Germinal center (tissue), 1 donor: ENCODE measurements around the gene TOR1AIP1.

Experiments
- DNase-seq: peaks from one replicate; pipeline ENCODE4 v3.0.0; 2012; ENCODE audit warnings: mixed read lengths, low spot score

The TOR1AIP1 gene

GRCh38 chr1:179881642-179882252, 338 bp upstream of the TOR1AIP1 start:
- DNase-seq, result no peak

DNA sequence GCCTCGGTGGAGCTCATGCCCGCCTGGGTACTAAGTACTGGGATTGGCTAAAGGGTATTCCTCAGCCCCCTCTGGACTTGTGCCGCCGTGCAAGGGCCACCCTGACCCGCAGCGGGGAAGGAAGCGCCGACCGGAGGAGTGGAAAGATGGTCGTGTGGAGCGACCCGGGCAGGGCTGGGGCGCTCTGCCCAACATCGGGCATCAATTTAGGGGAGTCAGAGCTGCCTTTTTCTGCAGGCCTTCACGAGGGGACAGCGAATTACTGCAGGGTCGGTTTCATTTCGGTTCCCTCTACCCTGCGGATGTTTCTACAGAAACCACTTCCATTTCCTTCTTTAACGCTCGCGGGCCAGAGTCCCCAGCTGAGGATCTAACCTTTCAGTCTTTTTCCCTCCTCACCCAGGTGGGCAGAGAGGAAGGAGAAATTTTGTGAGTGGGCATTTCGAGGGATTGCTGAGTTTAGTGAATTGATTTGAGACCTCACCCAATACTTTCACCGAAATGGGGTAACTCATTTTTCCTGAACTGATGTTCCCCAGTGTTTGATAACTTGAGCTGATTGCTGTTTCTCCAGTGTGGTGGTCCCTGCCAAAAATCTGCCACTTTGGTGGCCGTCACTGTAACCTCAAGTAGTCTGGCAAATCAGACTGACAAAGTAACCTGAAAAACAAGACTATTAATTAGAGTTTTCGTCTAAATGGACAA, 1.1 kb downstream of the TOR1AIP1 start:
- peak; percentile 30 for DNase-seq

- no peak for DNase-seq
Observed at GRCh38 chr1:179883745-179884138, 1.7 kb downstream of the TOR1AIP1 start.

DNA sequence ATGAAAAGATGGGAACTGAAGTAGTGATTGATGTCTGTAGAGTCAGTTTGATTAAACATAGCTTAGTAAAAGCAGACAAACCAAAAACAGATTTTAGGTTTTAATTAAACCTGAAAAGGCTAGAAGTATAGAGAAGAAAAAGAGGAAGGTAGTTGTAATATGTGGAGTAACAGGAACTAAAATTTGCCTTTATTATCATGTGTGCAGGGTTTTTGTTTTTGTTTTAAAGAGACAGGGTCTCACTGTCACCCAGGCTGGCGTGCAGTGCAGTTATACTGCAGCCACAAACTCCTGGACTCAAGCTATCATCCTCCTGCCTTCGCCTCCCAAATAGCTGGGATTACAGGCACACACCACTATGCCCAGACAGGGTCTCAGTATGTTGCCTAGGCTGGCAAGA, 6.0 kb downstream of the TOR1AIP1 start:
- no peak for DNase-seq

DNA sequence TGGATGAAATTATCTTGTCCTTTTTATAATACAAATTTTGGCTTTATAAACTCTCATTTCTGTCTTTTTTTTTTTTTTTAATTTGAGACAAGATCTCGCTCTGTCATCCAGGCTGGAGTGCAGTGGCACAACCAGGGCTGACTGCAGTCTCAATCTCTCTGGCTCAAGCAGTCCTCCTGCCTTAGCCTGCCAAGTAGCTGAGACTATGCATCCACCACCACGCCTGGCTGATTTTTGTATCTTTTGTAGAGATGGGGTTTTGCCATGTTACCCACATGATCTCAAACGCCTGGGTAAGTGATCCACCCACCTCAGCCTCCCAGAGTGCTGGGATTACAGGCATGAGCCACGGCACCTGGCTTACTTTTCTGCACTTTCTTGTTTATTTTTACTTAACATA, 7.5 kb downstream of the TOR1AIP1 start:
- DNase-seq, result no peak

DNA sequence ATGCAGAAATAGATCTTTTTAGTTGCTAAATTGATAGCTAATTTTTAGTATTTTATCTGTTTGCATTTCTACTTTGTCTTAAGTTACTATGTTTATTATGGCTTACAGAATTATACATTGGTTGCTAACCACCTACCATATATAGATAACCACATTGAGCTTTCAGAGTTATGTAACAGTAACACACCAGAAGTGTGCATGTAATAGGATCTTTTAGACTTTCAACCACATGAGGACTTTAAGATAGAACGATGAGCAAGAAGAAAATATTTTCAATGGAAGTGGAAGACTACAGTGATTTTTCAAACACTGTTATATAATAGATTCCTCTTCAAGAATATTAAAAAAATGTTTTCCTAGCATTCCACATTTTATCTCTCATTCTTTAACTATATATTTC, 28.8 kb downstream of the TOR1AIP1 start:
- no peak for DNase-seq

DNA sequence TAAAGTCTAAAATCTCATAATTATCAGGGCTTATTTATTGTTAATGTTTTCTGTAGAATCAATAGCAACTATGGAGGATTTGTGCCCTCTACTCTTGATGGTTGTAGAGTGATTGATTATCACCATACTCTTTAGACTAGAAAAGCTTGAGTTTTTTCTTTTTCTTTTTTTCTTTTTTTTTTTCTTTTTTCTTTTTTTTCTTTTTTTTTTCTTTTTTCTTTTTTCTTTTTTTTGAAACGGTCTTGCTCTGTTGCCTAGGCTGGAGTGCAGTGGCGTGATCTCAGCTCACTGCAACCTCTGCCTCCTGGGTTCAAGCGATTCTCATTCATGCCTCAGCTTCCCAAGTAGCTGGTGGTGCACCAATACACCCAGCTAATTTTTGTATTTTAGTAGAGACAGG, 29.7 kb downstream of the TOR1AIP1 start:
- no peak for DNase-seq

- DNase-seq, result no peak
Observed at GRCh38 chr1:179917601-179918429, 35.7 kb downstream of the TOR1AIP1 start.

- DNase-seq, result no peak
Observed at GRCh38 chr1:179921472-179921871, 39.4 kb downstream of the TOR1AIP1 start.

DNA sequence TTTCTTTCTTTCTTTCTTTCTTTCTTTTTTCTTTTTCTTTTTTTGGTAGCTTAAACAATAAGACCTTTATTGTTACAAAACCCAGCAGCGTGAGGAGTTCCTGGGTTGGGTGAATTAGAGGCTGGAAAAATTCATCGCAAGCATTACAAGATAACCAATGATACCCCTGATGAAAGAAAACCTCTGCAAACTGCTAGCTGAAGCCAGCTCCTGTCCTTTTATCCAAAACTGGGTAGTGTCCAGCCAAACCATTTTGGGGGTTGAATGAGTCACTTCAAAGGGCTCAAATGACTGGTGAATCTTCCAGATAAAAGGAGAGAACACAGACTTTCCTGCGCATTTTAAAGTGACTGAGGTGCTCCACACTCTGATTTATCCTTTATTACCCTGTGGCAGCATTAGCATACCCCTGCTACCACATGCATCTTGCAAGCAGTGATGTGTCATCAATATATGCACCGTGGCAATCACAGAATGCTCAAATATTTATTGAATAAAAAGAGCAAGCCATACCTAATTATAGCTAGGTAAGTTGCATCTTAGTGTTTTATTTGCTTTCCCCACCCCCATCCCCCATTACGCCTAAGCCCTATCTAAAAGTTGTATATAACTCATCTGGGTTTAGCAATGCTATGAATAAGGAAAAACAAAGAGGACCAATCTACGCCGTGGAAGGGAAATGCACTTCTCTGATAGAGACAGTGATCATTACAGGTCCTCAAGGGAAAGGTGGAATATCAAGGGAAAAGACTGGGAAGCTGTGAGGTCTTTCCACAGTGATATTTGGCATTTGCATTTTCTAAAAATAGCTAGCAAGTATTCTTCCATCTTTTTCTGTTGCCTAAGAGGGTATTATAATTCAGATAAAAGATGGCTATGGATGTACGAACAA, 40.1 kb downstream of the TOR1AIP1 start:
- DNase-seq, result no peak

GRCh38 chr1:179923029-179923428, 40.9 kb downstream of the TOR1AIP1 start:
- DNase-seq, result no peak

DNA sequence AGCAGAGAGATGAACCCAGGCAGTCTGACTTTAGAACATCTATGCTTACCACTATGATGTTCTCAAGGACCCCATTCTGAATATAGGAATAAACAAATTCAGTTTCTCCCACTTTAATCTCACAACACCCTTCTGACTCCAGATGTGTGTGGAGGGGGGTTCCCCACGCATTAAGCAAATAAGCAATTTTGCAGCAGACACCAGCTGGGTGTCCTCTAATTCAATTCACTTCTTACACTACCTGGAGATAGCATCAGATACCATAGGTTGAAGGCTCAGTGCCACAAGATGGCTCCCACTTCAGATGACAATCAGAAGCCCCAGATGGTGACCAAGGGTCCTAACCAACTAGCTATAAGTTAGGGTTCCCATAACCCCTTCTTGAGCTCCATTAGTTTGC, 42.2 kb downstream of the TOR1AIP1 start:
- peak; percentile 33 for DNase-seq

- DNase-seq, result no peak
Observed at GRCh38 chr1:179925302-179925701, 43.2 kb downstream of the TOR1AIP1 start.

DNA sequence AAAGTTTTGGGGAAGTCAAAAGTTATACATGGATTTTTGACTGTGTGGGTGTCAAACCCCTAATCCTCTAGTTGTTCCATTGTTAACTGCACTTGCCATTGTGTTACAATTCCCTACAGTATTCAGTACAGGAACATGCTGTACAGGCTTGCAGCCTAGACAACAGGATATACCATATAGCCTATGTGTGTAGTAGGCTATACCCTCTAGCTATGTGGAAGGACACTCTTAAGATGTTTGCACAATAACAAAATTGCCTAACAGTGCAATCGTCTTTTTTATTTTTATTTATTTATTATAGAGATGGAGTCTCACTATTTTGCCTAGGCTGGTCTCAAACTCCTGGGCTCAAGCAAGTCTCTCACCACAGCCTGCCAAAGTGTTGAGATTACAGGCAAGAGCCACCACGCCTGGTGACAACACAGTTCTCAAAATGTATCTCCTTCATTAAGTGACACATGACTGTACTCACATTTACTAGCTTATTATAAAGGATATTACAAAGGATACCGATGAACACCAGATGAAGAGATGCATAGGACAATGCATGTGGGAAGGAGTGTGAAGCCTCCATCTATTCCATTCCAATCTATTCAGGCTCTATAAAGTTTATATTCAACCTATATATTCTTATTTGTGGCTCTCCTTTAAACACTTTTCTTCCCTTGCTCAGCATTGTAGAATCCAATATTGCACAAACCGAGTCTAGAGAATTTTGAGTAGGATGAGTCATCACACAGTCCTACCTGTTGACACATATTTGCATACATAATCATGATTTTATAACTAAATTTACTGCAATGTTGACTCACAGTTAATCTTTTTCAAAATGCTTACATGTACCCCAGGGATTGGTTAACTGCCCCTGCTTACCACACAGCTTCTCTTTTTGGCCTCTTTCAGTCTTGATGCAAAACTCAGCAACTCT, 44.1 kb downstream of the TOR1AIP1 start:
- no peak for DNase-seq

DNA sequence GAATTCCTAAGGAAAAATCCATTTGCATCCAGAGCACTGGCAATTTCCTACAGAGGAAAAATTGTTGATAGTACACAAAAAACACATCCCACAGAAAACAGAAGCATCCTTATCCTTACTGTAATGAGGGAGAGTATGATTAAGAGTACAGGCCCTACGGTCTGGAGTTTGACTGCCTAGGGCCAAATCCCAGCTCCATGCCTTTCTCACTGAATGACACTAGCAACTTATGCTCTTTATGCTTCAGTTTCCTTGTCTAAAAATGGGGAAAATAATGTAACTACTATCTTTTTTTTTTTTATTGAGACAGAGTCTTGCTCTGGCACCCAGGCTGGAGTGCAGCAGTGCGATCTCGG, 44.7 kb downstream of the TOR1AIP1 start:
- DNase-seq, result no peak

DNA sequence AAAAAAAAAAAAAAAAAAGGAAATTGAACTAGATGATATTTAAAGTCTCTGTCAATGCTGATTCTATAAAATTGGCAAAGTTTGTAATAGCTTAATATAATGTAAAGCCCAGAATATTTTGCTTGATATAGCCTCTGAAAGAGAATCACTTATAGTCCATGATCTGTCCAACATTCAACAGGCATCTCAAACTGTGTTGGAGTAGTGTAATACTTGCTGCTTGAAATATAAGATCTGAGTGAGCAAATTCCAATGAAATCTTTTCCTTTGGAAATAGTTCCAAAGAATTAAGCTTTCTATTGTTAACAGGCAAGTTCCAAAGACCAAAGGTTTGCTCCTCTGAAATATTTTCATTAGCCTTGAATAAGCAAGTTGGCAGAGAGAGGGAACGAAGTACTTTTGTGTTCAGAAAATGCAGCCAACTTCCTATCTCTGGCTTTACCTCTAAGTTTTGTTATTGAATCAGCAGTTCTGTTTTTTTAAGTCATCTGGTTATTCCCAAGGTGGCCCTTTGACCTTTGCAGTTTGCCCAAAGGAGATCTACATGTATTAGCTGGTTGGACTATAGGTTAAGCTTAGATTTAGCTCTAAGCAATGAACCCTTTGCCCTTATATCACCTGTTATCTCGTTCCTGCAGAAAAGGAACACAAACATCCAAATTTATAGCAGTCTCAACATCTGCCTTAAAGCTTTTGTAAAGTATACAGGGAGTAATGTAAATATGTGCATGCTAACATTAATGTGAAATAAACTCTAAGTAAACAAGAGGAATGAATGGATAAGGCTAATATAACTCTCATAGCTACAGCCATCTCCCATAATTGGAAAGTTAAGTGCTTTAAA, 48.1 kb downstream of the TOR1AIP1 start:
- no peak for DNase-seq

DNA sequence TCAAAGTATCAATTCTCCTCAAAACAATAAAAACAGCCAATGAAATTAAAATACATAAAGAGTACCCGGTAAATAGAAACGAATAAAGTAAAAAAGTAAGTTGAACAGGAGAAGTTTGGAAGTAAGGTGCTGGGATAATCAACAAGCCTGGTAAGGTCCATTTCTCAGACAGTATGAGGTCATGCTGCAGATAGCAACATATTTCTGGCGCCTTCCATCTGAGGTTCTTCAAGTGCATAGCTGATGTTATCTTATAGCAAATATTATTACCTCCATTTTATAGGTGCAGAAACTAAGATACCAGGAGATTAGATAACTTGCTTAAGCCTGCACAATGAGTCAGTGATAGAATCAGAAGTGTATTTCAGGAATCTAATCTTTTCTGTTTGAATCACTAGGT, 48.8 kb downstream of the TOR1AIP1 start:
- DNase-seq, result no peak

DNA sequence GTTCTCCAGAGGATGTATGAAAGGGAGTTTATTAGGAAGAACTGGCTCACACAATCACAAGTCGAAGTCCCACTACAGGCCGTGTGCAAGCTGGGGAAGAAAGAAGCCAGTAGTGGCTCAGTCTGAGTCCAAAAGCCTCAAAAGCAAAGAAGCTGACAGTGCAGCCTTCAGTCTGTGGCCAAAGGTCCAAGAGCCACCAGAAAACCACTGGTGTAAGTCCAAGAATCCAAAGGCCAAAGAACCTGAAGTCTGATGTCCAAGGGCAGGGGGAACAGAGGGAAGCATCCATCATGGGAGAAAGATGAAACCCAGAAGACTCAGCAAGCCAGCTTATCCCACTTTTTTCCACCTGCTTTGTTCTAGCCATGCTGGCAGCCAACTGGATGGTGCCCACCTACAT, 51.1 kb downstream of the TOR1AIP1 start:
- no peak for DNase-seq

DNA sequence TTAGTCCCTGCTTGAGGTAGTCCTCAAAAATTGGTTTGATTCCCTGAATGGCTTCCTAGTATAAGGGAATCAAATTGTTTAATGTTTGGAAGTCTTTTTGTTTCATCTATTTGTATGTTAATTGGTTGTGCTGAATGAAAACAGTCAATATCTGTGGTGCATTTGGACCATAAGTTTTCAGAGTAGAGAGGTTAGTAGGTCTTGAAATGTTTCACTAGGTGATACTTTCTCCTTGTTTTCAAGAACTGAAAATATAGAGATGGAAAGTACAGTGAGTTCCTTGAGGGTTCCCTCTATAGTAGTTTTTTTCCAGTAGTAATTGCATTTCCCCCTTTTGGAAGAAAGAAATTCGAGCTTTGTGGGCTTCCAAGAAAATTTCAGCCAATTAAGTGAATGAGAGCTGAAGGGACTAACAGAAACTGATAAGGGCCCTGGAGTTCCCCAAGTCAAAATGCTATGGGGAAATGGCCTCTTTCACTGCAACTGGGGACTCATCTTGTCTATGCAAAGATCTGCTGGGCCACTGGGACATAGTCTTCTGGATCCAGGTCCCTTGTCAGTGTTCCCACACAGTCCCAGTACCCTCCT, 53.9 kb downstream of the TOR1AIP1 start:
- DNase-seq, result no peak
